Type B pancreatic cell (in vitro differentiated cells): Measurements from ENCODE around the gene FOXL1. TPM values are rescaled to one million over a fixed set of nuclear protein-coding genes. Genes with fewer than 3 reads are reported as not detected.

Experiments
- DNase-seq: peaks from one replicate; pipeline ENCODE4 v3.0.0; 2021; ENCODE audit warnings: mixed read lengths; ENCODE audit not compliant: unreplicated experiment; ENCODE audit errors: extremely low spot score
- H3K27ac Mint-ChIP-seq: 2 replicates; pipeline ENCODE4 v1.8.0; 2021; ENCODE audit warnings: mild to moderate bottlenecking, mixed read lengths
- H3K27me3 Mint-ChIP-seq: 2 replicates; pipeline ENCODE4 v1.8.0; 2021; ENCODE audit warnings: mixed read lengths
- H3K36me3 Mint-ChIP-seq: 2 replicates; pipeline ENCODE4 v1.8.0; 2021; ENCODE audit warnings: mixed read lengths
- H3K4me1 Mint-ChIP-seq: one replicate; pipeline ENCODE4 v1.8.0; 2021; ENCODE audit warnings: mixed read lengths; ENCODE audit not compliant: unreplicated experiment
- H3K4me3 Mint-ChIP-seq: 2 replicates; pipeline ENCODE4 v1.8.0; 2021; ENCODE audit warnings: mild to moderate bottlenecking, mixed read lengths
- H3K9me3 Mint-ChIP-seq: 2 replicates; pipeline ENCODE4 v1.8.0; 2021; ENCODE audit warnings: mixed read lengths
- CTCF ChIP-seq: fragments of 200-600 bp; sonication (generic); conservative IDR thresholded peaks from 2 replicates; pipeline ENCODE4 v1.5.0; 2021; ENCODE audit warnings: antibody characterized with exemption, mild to moderate bottlenecking
- long read RNA-seq: library from polyadenylated mRNA; unstranded; transcript quantifications from one replicate; pipeline ENCODE4 v2.0.0, GENCODE V29; 2020
- total RNA-seq: library from RNA; stranded (reverse); gene quantifications from 2 replicates; pipeline ENCODE4 v1.2.1, GENCODE V29; 2021; ENCODE audit warnings: low replicate concordance

FOXL1 gene
- total RNA-seq = 1.5 and 2.2 TPM in 2 replicates
- long read RNA-seq = 0 reads

- DNase-seq = peak; percentile 55
- Mint-ChIP-seq H3K27me3 (peaks cover 90% of the 10 kb centered on the region), H3K4me1 (peaks cover 29% of the 10 kb centered on the region), H3K4me3 (peak within 1 kb of the TSS; percentile 94), H3K9me3 (no peaks in the 10 kb centered on the region), H3K27ac (no peak within 1 kb of the TSS), H3K36me3 (peaks cover 11% of the 10 kb centered on the region)
- TF ChIP-seq CTCF = no peak
Measured at GRCh38 chr16:86578061-86578599, at the start of gene FOXL1. Gene FOXL1 (plus strand): TSS chr16:86578549. CDS start chr16:86578724, 175 bp downstream.

GRCh38 chr16:86529160-86529559, 49.2 kb upstream of the FOXL1 start:
- no peak overlapping the region for H3K4me3 Mint-ChIP-seq
- no peak for TF ChIP-seq CTCF
- H3K4me1 Mint-ChIP-seq = peaks cover 4% of the 10 kb centered on the region

GRCh38 chr16:86530251-86531190, 47.8 kb upstream of the FOXL1 start:
- no peak for DNase-seq
- no peak overlapping the region for H3K4me3 Mint-ChIP-seq
- H3K36me3 Mint-ChIP-seq = no peaks in the 10 kb centered on the region
- H3K9me3 Mint-ChIP-seq = no peaks in the 10 kb centered on the region
- peaks cover 21% of the 10 kb centered on the region for H3K27me3 Mint-ChIP-seq
- H3K4me1 Mint-ChIP-seq = peaks cover 4% of the 10 kb centered on the region
- no peak for TF ChIP-seq CTCF
- no peak overlapping the region for H3K27ac Mint-ChIP-seq

More at GRCh38 chr16:86529160-86529559, 49.2 kb upstream of the FOXL1 start:
- no peaks in the 10 kb centered on the region for H3K9me3 Mint-ChIP-seq
- H3K27me3 Mint-ChIP-seq = peaks cover 33% of the 10 kb centered on the region
- no peak overlapping the region for H3K27ac Mint-ChIP-seq
- no peaks in the 10 kb centered on the region for H3K36me3 Mint-ChIP-seq
- no peak for DNase-seq

GRCh38 chr16:86531191-86531545, 47.2 kb upstream of the FOXL1 start:
- Mint-ChIP-seq H3K9me3 (no peaks in the 10 kb centered on the region), H3K4me1 (peaks cover 4% of the 10 kb centered on the region), H3K27me3 (peaks cover 17% of the 10 kb centered on the region), H3K36me3 (no peaks in the 10 kb centered on the region), H3K4me3 (no peak overlapping the region), H3K27ac (no peak overlapping the region)
- no peak for DNase-seq
- TF ChIP-seq CTCF = no peak

GRCh38 chr16:86531641-86532525, 46.5 kb upstream of the FOXL1 start:
- TF ChIP-seq CTCF = no peak
- no peaks in the 10 kb centered on the region for H3K9me3 Mint-ChIP-seq
- H3K27ac Mint-ChIP-seq = no peak overlapping the region
- H3K36me3 Mint-ChIP-seq = no peaks in the 10 kb centered on the region
- peaks cover 4% of the 10 kb centered on the region for H3K4me1 Mint-ChIP-seq
- H3K4me3 Mint-ChIP-seq = no peak overlapping the region
- DNase-seq = no peak
- H3K27me3 Mint-ChIP-seq = peaks cover 10% of the 10 kb centered on the region
